Measurements from ENCODE around the gene EVI5.
"Not testable (repeated sequence)": the region's sequence is repeated elsewhere in the genome, so short reads cannot be mapped to it uniquely, and the experiment has no call there.

DNA sequence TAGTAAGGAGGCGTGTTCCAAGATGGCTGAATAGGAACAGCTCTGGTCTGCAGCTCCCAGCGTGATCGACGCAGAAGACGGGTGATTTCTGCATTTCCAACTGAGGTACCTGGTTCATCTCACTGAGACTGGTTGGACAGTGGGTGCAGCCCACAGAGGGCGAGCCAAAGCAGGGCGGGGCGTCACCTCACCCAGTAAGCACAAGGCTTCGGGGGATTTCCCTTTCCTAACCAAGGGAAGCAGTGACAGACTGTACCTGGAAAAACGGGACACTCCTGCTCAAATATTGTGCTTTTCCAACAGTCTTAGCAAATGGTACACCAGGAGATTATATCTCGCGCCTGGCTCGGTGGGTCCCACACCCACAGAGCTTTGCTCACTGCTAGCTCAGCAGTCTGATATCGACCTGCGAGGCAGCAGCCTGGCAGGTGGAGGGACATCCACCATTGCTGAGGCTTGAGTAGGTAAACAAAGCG lies 69.4 kb downstream of the EVI5 start:
- TF ChIP-seq, protein P1, sequence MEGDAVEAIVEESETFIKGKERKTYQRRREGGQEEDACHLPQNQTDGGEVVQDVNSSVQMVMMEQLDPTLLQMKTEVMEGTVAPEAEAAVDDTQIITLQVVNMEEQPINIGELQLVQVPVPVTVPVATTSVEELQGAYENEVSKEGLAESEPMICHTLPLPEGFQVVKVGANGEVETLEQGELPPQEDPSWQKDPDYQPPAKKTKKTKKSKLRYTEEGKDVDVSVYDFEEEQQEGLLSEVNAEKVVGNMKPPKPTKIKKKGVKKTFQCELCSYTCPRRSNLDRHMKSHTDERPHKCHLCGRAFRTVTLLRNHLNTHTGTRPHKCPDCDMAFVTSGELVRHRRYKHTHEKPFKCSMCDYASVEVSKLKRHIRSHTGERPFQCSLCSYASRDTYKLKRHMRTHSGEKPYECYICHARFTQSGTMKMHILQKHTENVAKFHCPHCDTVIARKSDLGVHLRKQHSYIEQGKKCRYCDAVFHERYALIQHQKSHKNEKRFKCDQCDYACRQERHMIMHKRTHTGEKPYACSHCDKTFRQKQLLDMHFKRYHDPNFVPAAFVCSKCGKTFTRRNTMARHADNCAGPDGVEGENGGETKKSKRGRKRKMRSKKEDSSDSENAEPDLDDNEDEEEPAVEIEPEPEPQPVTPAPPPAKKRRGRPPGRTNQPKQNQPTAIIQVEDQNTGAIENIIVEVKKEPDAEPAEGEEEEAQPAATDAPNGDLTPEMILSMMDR (IDR thresholded peaks at IDR 0.05; ENCODE audit: low read depth, low read length, poor library complexity, severe bottlenecking), result not testable (repeated sequence)
- TF ChIP-seq EZH2phosphoT487 (IDR thresholded peaks at IDR 0.05; ENCODE audit: borderline replicate concordance, low read length), result not testable (repeated sequence)
